Inflammatory macrophage treated with lipopolysaccharide for 4 hours (primary cell): ENCODE measurements around the gene SLC9A9.

ENCODE experiments used
- DNase-seq: peaks from one replicate; pipeline ENCODE4 v3.0.0-alpha.2; 2020

The SLC9A9 gene

GRCh38 chr3:143676747-143677146, 171.5 kb downstream of the SLC9A9 start:
- no peak for DNase-seq

- no peak for DNase-seq
These were observed 172.2 kb downstream of the SLC9A9 start for GRCh38 chr3:143676021-143676420.

DNA sequence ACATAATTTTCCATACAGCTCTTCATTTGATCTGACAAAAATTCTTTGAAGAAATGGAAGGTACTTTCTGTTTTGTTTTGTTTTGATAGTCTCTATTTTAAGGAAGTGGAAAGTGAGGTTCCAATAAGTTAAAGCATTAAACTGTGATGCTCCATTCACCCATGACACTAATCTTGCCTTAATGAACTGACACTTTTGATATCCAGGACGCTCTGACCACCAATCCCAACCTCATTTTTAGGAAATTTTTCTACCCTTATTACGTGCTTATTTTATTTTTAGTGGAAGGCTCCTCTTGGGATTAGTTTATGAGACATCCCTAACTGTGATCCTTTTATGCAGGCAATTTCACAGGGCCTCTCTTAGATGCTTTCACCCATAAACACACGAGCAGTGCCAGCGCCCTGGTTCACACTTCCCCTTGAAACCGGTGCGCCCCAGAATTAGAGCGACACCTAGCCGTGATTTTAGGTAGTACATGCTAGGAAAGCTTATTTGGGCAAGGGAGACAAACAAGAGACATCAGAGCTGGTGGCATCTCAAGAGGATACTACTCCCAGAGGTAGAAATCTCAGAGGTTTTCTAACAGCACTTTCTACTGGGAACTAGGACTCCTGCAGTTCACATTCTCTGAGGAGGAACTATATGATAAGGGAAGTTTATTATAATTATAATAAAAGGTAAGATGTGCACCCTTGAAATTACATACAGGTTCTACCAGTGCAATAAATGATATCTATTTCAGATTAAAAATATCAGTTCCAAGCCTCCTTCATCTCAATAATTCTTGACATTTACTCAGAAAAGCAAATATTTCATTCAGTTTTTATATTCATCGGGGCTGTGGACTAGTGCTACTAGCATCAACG, 173.9 kb downstream of the SLC9A9 start:
- DNase-seq: peak; percentile 76

DNA sequence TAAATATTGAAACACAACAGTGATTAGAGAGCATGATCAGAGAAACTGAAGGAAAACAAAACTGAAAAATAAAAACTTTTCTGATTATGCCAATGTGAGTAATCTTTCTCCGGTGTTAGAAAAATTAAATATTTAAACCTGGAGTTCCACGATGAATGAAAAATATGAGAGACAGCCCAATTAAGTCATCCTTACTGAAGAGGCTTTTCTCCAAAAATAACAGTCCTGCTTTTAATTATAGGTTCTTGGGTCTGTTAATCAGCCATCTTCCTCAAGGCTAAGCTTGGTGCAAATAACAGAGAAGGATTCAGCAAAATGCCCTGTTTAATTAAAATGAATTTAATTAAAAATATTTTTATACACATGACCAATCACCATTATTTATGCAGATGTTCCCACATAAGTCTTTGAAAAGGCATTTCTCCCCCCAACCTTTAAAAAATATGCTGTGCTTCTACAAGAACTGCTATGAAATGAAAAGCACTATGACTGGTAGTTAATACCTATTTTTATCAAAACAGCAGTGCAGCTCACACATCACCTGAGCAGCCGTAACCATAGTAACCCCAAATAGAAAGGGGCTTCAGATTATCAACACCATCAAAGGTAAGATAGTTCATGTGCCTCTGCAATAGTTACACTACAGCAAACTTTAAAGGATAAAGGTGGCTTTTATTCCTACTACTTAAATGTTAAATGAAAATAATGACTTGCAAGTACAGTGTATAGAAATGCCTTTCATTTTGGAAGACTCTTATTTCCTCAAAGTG, 175.7 kb downstream of the SLC9A9 start:
- DNase-seq: no peak

GRCh38 chr3:143671626-143672025, 176.6 kb downstream of the SLC9A9 start:
- no peak for DNase-seq

GRCh38 chr3:143668924-143669790, 179.1 kb downstream of the SLC9A9 start:
- no peak for DNase-seq

- no peak for DNase-seq
These were observed 179.9 kb downstream of the SLC9A9 start for GRCh38 chr3:143668385-143668784.

DNA sequence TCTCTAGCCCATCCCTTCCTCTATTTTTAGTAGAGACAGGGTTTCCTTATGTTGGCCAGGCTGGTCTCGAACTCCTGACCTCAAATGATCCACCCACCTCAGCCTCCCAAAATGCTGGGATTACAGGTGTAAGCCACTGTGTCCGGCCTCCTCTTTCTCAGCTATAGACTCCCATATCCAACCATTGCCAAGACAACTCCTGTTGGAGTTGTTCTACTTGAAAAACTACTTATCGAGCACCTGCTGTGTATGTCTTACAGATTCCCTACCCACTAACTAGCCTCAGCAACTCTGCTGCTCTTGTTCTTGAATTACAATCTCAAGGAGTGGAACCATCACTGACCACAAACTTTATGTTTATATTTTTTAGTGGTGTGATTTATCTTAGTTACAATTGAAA, 186.6 kb downstream of the SLC9A9 start:
- no peak for DNase-seq

DNA sequence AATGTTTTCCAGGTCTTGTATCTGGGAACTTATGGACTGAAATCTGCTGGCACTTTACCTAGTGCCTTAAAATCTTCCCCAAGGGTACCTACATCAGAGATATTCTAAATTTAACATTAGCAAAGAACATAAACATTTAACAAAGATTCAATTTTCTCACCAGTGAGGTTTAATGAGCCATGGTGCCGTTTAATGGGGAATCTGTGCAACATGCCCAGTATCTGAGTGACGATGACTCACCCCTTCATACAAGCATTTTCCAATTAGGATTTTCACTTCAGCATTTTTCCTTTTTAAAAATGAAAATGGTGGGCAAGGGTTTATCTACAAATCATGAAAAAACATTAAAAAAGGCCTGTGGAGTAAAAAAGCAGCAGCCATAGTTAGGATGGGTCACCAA, 189.4 kb downstream of the SLC9A9 start:
- no peak for DNase-seq

- no peak for DNase-seq
These were observed 190.2 kb downstream of the SLC9A9 start for GRCh38 chr3:143658116-143658515.

GRCh38 chr3:143657391-143657790, 190.9 kb downstream of the SLC9A9 start:
- DNase-seq: no peak

- no peak for DNase-seq
These were observed 193.4 kb downstream of the SLC9A9 start for GRCh38 chr3:143654906-143655305.

GRCh38 chr3:143653935-143654334, 194.3 kb downstream of the SLC9A9 start:
- DNase-seq: no peak

- peak; percentile 32 for DNase-seq
These were observed 194.8 kb downstream of the SLC9A9 start for GRCh38 chr3:143653493-143653892.

DNA sequence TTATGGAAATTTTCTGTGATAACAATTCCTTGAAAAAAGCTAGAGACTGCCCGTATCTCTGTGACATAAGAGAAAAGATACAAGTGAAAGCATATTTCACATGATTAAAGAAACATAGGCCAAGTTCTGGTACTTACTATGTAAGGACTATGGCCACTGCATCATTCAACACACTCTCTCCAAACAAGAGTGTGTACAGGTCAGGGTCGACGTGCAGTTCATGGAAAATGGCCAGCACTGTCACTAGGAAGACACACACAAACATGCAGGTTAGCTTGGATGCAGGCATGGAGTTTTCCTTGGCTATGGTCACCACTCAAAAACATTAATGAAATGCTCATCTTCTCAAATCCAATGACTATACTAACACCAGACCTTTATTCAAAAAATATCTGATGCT, 196.2 kb downstream of the SLC9A9 start:
- DNase-seq: no peak

DNA sequence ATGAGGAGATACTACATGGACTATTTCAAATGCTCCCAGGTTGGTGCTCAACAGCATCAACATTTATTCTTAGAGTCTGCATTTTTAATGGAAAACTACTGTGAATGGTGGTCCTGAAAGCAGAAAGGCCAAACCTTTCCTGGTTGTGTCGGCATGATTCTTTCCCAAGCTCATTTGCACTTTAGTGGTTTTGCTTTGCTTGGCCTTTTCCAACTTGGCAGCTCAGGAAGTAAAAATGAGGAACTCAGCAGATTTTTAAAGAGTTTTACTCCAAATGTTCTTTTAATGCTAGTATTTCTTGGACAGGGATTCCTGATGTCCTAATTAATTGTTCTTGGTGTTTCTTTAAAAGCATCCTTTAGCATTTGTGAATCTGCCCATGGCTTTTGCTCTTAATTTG, 197.4 kb downstream of the SLC9A9 start:
- DNase-seq: no peak

DNA sequence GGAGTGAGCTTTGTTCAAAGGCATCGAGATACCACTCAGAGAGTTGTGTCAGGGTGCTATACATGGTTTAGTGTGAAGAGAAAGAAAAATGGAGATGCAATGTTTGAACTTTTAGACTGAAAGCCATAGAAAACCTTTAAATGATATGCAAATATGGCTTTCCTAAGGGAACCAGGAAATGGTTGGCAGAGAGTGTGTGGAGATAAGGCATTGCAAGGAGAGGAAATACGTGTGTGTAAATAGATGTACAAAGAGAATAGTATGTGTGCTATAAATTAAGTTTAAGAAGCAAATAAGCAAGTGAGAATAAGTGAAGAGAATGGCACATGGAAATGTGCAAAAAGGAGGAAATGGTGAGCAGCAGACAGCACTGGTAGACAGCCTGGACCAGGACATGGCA, 198.1 kb downstream of the SLC9A9 start:
- no peak for DNase-seq

GRCh38 chr3:143648708-143649107, 199.6 kb downstream of the SLC9A9 start:
- no peak for DNase-seq

- no peak for DNase-seq
These were observed 200.1 kb downstream of the SLC9A9 start for GRCh38 chr3:143648218-143648617.

DNA sequence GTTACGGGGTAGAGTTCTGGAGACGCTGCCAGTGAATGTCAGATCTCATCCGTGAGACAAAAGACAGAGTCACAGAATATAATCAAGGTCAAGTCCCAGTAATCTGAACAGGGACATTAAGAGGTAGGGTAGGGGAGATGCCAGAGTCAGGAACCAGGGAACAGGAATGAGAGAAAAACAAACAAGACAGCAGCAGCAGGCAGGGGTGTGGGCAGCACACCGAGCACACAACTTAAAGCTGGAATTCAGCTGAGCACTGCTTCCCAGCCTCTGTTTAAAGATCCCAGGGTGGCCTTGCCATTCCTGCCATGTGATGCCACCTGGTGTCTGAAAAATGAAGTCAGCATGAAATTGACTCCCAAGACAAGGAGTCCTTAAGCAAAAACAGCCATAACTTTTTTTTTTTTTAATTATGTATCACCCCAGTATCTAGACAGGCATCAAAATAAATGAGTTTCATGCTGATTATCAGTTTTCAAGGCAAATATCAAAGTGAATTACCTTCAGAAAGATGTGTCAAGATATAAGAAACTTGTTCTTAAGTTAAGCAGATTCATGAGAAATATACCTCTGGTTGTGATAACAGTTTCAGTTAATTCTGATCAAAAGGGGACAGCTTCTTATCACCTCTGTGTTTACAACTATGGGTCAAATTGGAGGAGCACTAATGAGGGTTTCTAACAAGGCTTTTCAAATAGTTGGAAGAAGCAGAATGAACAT, 203.7 kb downstream of the SLC9A9 start:
- DNase-seq: peak; percentile 62

DNA sequence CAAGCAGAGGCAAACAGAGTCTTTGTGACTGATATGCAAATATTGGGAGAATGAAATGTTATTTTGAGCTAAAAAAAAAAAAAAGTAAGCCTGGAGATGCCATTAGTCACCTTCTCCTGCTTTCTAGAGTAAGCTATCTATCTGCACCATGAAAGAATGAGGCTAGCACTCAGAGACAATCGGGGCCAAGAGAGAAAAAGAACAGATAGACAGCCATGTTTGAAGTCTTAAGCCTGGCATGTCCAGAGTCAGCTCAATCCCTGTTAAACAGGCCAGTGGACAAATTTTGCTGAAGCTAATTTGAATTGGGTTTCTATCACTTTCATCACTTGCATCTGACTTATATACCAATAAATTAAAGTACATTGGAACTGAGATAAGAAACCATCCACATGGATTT, 204.4 kb downstream of the SLC9A9 start:
- DNase-seq: no peak

DNA sequence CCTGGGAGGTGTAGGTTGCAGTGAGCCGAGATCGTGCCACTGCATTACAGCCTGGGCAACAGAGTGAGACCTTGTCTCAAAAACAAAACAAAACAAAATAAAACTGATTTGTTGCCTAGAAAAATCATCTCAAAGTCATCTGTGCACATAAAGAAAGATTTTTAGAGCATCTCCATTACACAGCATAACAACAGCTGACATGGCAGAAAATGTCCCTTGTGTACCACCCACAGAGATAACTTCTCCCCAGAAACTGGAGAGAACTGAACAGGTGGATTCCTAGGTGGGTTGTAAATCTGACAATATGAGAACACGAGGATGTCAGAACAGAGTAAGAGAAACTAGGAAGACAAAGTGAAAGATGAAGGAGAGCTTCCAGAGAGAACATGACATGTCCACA, 207.5 kb downstream of the SLC9A9 start:
- no peak for DNase-seq

DNA sequence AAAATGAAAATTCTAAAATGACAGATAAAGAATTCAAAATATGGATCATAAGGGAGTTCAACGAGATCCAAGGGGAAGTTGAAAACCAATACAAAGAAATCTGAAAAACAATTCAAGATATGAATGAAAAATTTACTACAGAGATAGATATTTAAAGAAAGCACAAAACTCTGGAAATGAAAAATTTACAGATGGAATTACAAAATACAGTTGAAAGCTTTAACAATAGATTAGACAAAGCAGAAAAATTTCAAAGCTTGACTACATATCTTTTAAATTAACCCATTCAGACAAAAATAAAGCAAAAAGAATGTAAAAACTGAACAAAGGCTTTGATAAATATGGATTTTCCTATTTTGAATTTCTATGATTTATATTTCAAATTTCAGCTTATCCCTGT, 211.1 kb downstream of the SLC9A9 start:
- DNase-seq: no peak
